NCI-H2196 (cell line): ENCODE data around the gene FSHR.
A peak's percentile ranks its signal among the peaks of the same experiment; 100 is the strongest.

Experiments used
- DNase-seq: peaks from one replicate; lab custom pipeline; 2025; ENCODE audit not compliant: unreplicated experiment; lab: John Stamatoyannopoulos, UW

FSHR gene

GRCh38 chr2:48968011-48968410 lies 186.3 kb downstream of the FSHR start:
- DNase-seq: no peak

DNA sequence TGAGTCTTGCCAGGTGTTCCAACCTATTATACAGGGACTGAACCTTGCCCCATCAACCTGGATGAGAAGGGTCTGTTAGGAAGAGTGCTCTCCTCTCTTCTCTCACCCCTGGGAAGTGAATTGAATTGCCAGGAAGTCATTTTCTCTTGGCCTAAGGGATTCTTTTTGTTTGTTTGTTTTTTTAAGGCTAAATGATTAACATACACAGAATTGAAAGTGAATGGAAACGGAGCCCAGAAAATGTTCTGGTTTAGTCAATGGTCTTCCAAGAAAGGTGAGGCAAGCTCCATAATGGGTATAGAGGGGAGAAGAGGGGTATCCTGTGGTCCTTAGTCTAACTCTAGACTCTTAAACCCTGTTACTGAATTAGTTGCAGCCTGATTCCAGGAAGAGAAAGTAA lies 189.1 kb downstream of the FSHR start:
- no peak for DNase-seq

DNA sequence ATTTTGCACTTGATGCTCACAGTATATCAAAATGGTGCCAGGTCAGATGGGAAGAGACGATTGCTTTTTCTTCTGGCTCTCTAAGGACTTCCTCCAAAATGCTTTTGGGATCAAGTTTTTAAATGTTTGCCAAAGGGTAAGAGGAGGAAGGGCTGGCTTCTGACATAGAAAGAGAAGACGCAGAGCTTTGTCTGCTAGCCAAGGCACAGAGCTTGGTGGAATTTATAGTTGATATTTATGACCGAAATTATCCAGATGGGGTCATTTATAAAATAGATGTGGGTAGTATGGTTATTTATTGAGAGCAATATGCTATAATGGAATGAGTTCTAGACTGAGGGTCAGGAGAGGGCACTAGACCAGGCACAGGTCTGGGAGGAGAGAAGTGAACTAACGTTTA lies 193.3 kb downstream of the FSHR start:
- DNase-seq: no peak

GRCh38 chr2:48954935-48955334 lies 199.4 kb downstream of the FSHR start:
- no peak for DNase-seq

DNA sequence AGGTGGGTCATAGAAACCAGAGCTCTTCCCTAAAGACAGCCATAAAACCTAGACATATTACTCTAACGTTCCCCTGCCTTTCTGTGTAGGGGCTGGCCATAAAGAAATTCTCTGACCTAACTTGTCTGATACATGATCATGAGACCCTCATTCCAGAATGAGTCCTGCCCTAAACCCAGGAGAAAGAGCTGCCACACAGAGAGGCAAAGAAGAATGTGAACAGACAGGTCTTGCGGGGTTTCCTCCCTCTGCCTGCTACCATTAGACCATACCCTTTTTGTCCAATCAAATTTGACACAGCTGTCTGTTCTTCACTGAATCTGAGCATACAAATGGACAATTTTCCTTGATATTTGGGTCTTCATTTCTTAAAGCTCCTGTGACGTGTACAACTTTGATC lies 200.0 kb downstream of the FSHR start:
- no peak for DNase-seq

- DNase-seq: no peak
These were observed 201.7 kb downstream of the FSHR start for GRCh38 chr2:48952614-48953013.

DNA sequence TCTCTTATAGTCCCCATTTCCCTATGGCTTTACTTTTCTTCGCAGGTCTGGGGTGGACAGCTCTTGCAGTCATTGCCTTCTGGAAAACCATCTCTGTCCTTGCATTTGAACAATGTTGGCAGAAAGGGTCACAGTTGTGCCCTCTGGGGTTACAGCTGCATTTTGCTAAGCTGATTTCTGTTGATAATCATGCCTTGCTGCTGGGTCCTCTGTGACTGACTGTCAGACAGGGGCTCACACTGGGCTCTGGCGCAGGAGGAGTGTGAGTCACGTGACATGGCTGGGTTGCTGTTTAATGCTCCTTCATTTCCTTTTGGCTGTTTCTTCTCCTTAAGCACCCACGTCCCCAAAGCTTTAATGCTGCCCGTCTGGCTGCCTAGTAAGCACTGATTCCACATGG lies 202.2 kb downstream of the FSHR start:
- DNase-seq: no peak

GRCh38 chr2:48948400-48949125 lies 205.8 kb downstream of the FSHR start:
- DNase-seq: no peak

GRCh38 chr2:48946449-48947048 lies 207.8 kb downstream of the FSHR start:
- peak; percentile 61 for DNase-seq

GRCh38 chr2:48944956-48945355 lies 209.4 kb downstream of the FSHR start:
- DNase-seq: no peak

DNA sequence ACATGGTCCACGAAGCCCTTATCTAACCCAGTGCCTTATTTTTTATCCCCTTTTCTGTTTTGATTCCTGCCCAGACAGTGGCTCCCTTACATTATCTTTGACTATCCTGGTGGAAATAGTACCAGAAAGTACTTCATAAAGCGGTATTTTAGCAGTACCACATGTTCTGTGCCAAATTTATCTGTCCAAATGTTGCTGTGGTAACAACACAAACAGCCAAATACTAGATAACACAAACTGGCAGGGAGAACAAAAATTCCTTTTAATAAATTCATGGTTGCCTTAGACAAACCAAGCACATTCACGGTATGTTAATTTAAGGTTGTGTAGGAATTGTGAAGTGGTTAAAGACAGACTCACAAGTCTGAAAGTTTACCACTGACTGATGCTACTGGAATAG lies 210.9 kb downstream of the FSHR start:
- no peak for DNase-seq

- DNase-seq: no peak
These were observed 212.4 kb downstream of the FSHR start for GRCh38 chr2:48941908-48942307.

DNA sequence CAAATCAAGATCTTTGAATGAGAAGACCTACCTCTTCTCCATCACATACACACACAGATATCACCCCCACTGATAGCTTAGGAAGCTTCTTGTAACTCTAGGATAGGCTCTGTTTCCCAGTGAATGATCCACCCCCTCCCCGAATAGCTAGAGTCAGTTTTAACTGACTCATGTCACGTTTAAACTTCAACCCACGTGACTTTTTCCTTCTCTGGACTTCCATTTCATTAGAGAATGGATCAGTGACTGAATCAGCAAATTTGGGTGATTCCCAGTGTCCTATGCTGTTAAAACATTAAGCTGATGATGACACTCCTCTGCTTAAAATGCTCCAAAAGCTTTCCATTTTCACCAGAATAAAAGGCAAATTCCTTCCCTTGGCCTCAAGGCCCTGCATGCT lies 212.9 kb downstream of the FSHR start:
- no peak for DNase-seq

DNA sequence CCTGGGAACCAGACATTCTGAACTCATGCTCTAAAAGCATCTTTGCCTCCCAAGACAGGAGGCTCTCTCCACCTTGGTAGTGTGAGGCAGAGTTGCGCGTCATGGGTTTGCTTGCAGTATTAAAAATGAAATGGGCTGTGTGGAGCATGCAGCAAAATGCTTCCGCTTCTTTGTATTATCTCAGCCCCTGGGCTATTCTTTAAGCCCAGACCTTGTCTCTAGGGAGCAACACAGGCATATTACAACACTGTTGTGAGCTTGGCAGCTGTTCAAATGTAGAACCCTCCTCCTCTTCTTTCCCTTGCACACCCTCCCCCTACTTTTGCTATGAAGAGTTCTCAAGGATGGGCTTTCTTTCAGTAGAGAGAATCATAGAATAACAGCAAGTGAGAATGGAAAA lies 213.7 kb downstream of the FSHR start:
- no peak for DNase-seq

DNA sequence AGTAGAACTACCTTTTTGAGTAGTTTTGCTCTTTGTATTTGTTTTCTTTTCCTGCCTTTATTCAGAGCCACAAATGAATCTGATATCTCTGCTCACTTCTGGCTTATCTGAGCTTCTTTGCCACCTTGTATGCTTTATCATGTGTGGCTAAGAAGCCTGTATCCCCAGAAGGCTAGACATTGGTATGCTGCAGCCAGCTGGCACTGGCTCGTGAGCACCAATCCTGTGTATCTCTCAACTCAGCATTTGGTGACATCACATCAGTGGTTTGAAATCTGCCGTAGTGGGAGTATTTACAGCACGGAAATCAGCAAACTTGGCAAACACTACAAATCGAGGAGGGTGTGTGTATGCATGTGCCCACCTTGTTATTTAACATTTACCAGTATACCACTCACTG lies 215.1 kb downstream of the FSHR start:
- no peak for DNase-seq

DNA sequence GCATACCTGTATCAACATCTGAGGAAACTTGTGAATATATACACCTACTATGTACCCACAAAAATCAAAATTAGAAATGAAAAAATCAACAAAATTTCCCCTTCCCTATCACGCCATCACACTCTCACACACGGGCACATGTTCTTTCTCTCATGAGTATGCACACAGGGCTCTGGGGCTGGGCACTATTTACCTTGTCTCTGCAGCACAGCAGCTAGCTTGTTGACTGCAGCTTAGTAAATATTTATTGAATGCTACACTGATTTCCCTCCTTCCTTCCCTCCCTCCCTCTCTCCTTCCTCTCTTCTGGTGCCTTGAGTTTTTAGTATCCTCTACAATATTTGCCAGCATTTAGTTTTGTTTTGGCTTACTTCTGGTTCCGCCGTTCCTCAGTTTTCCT lies 216.1 kb downstream of the FSHR start:
- no peak for DNase-seq

DNA sequence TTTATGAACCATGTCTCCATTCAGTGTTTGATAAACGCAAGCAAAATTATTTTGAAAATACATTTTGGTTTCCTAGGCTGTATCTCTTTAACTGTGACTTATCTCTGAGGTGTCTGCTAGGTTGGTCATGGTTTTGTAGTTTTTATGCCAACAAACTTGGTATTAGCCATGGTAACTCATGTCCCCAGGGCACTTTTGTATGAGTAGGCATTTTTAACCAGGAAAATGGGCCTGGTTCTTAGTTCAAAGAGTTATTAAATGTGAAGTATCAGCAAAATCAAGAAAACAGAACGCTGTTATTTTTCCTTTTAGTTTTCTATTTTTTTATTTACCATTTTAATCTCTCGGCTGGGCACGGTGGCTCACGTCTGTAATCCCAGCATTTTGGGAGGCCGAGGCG lies 219.5 kb downstream of the FSHR start:
- DNase-seq: no peak

GRCh38 chr2:48933828-48934497 lies 220.4 kb downstream of the FSHR start:
- DNase-seq: no peak

GRCh38 chr2:48932667-48933066 lies 221.6 kb downstream of the FSHR start:
- DNase-seq: no peak

DNA sequence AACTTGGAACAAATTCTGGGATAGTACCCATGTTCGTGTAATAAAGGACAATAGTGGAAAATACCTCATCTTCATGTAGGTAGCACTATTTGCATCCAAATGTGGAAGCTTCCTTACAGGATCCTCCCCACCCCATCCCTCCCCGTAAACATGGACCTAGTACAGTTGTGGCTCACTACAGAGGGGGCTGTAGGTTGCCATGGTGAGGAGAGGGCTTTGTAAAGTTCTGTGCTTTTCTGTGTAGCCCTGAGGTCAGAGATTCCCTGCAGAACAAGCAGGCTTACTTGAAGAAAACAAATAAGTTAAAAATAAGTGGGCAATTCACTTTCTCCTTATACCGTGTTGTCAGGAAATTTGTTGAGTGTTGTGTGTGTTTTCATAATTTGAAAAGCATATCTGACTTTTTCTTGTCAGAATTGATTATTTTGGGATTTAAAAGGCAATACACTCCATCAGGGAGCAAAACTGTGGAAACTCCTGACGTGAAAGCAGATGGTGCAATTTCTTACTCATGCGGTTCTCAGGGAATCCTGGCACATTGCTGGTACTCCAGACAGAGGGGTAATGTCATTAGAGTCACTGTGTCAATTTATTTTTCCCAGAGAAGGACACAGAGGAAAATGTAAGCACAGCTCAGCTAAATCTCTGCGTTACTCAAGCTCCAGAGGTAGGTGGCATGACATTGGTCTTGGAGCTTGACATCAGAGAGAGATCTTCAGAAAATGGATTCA lies 224.6 kb downstream of the FSHR start:
- no peak for DNase-seq

DNA sequence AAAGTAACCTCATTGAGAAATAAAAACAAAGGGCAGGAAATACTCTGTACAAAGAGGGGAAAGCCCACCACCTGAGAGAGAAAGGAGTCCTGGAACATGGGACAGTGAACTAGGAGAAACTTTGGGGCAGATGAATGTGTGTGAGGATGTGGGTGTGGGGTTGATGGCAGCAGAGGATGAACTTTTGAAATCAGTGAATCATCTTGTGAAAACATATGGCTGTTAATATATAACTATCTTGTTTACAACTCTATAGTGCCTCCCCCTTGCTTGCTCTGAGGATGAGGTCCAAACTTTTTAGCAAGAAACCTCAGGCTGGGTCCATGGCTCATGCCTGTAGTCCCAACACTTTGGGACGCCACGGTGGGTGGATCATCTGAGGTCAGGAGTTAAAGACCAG lies 227.0 kb downstream of the FSHR start:
- no peak for DNase-seq

- no peak for DNase-seq
These were observed 238.4 kb downstream of the FSHR start for GRCh38 chr2:48915884-48916283.
